ENCODE measurements around the gene LBX1. TPM values are rescaled to one million over a fixed set of nuclear protein-coding genes. Genes with fewer than 3 reads are reported as not detected.

Gene LBX1
- total and polyA plus RNA-seq, 2 of the 4 experiments (the other 2 are of a cell fraction): not detected

GRCh38 chr10:101224910-101225823 is 4.1 kb downstream of the LBX1 start (continued):
- no peak for TF ChIP-seq SMC3 (IDR thresholded peaks at IDR 0.05; ENCODE audit: low read depth, low read length)

DNA sequence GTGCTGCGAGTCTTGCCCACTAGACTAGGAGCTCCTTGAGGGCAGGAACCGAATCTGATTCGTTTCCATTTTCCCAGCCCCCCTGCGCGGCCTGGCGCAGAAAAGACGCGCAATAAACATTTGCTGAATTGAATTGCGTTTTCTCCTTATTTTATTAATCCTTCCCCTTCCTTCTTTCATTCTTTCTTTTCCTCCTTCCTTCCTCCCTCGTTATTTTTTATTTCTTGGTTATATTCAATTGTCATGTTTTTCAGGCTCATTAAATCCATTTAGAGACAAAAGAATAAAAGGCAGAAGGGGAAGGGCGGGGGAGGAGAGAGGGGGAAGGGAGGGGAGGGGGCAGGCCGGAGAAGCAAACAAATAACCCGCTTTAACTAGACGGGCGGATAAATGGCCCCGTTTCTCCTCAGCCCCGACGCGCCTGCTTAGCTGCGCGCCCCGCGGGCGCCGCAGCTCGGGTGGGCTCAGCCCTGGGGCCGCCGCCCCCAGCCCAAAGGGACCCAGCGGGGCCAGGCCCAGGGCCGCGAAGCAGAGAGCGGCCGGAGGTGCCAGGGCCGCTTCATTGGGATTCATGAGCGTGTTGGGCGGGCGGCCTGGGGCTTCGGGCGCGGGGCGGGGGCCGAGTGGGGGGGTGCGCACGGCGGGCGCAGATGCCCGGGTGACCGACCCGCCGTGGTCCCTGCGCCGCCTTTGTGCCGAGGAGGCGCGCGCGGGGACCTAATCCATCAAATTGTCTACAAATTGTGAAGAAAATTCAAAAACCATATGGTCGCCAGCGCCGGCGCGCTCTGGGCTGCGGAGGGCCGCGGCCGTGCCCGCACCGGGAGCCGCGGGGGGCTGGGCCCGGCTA is 5.0 kb downstream of the LBX1 start:
- H2BK120ac ChIP-seq (ENCODE audit: low read depth, low read length): no peak overlapping the region

More for the DNA sequence above, 5.0 kb downstream of the LBX1 start:
- no peak overlapping the region for H3K4me2 ChIP-seq (ENCODE audit: low read depth, low read length)
- no peak overlapping the region for H2BK20ac ChIP-seq (ENCODE audit: low read depth, low read length)
- ChIA-PET POLR2A (ENCODE audit: unreplicated experiment) (no interaction called here), CTCF (no interaction called here)
- WGBS, 2 experiments (ENCODE audit: extremely low coverage in 2 of 2, insufficient read length in 1 of 2): 2 to 86% methylated on average over 1 to 25 of the region's 71 CpGs
- no peak overlapping the region for H4K91ac ChIP-seq (ENCODE audit: insufficient read depth, low read depth, low read length)
- peaks cover 17% of the 10 kb centered on the region for H4K20me1 ChIP-seq (ENCODE audit: insufficient read depth, low read length)
- 0 out of 2 replicates have a peak, but pooled peaks cover 5% of the 10 kb centered on the region for H3K9me1 ChIP-seq (ENCODE audit: insufficient read depth, low read length)
- H3K9me3 ChIP-seq (ENCODE audit: control insufficient read depth, insufficient read depth, low read length): peaks cover 19% of the 10 kb centered on the region
- H4K8ac ChIP-seq (ENCODE audit: low read depth in 2 of 2, low read length in 2 of 2): no peak overlapping the region
- no peak overlapping the region for H3K27ac ChIP-seq (ENCODE audit: insufficient read depth, low read length)
- H3K79me1 ChIP-seq (ENCODE audit: low read depth in 1 of 2, low read length in 2 of 2): no peaks in the 10 kb centered on the region
- no TSS peak for BruUV-seq (replicated peaks)
- no peak overlapping the region for H3K4ac ChIP-seq (ENCODE audit: low read depth, low read length)
- intact Hi-C loops (cut with micrococcal nuclease): no loop called here
- H4K5ac ChIP-seq (ENCODE audit: low read depth, low read length): no peak overlapping the region
- H2AK9ac ChIP-seq (replicated peaks; ENCODE audit: low read depth, low read length, poor library complexity): no peak overlapping the region
- dilution Hi-C loops (cut with HindIII; ENCODE audit: low sequenced_read_pairs, unreplicated experiment): no loop called here
- H3K4me3 ChIP-seq (ENCODE audit: insufficient read depth, low read depth, low read length): no peak overlapping the region
- no peak for DNase-seq
- H3K14ac ChIP-seq (replicated peaks; ENCODE audit: low read depth, low read length): no peak overlapping the region
- no peak overlapping the region for H3K56ac ChIP-seq (ENCODE audit: extremely low read depth, insufficient read depth, low read length)
- no peak overlapping the region for H3K18ac ChIP-seq (ENCODE audit: low read depth, low read length)
- no peak for ATAC-seq (ENCODE audit: low read depth)
- H3K4me1 ChIP-seq (ENCODE audit: control insufficient read depth, insufficient read depth, low read length): no peaks in the 10 kb centered on the region; the same call in 1 of the 2 replicates
- in situ Hi-C loops (cut with MboI; ENCODE audit: low sequenced_read_pairs): no loop called here
- no peak overlapping the region for H3K9ac ChIP-seq (ENCODE audit: low read depth, low read length)
- H2BK15ac ChIP-seq (ENCODE audit: low read depth, low read length): no peak overlapping the region
- no peak for TF ChIP-seq MAFK (IDR thresholded peaks at IDR 0.05; ENCODE audit: low read depth, low read length)
- TF ChIP-seq CEBPB (IDR thresholded peaks at IDR 0.05; ENCODE audit: low read depth, low read length): no peak
- TF ChIP-seq POLR2A (IDR thresholded peaks at IDR 0.05; ENCODE audit: low read depth, low read length): no peak
- no peak for TF ChIP-seq RFX5 (IDR thresholded peaks at IDR 0.05; ENCODE audit: low read depth, low read length)
- TF ChIP-seq MXI1 (IDR thresholded peaks at IDR 0.05; ENCODE audit: borderline replicate concordance, low read depth, low read length): no peak
- no peak for TF ChIP-seq BHLHE40 (IDR thresholded peaks at IDR 0.05; ENCODE audit: low read depth, low read length)
- peaks cover 97% of the 10 kb centered on the region for H3K27me3 ChIP-seq (ENCODE audit: control insufficient read depth, insufficient read depth, low read length)
- peak overlapping the region; percentile 38 for H2AFZ ChIP-seq (replicated peaks; ENCODE audit: low read length, poor library complexity)
- no peak overlapping the region for H2BK5ac ChIP-seq (ENCODE audit: low read depth, low read length, poor library complexity, severe bottlenecking)
- H3K36me3 ChIP-seq (ENCODE audit: control insufficient read depth, insufficient read depth, low read length): no peaks in the 10 kb centered on the region
- H2AK5ac ChIP-seq (ENCODE audit: low read depth, low read length): no peak overlapping the region
- no peak overlapping the region for H3K23ac ChIP-seq (ENCODE audit: low read depth, low read length)

Data from IMR-90 (cell line).